Stimulated activated CD4-positive, alpha-beta T cell treated with anti-CD3 and anti-CD28 coated beads, Interleukin-15, amount 100 ng/mL, for 24 hours (primary cell): ENCODE results near the gene UBC.

Experiments
- DNase-seq: peaks from one replicate; pipeline ENCODE4 v3.0.0-alpha.2; 2020

The UBC gene

GRCh38 chr12:124863416-124864325, 50.8 kb downstream of the UBC start, which contains the start of gene SCARB1:
TSS of gene SCARB1 (minus strand) at chr12:124863864. CDS start at chr12:124863720, 144 bp downstream.
- peak; percentile 83 for DNase-seq

GRCh38 chr12:124862768-124863415, 51.6 kb downstream of the UBC start:
- DNase-seq = peak; percentile 48

- DNase-seq = no peak
These were observed 52.4 kb downstream of the UBC start for GRCh38 chr12:124861898-124862676.
